NCI-H2029 treated with DMSO at 0.1 percent for 48 hours (cell line): ENCODE results near the gene RNLS.
"Not testable (repeated sequence)": the region's sequence is repeated elsewhere in the genome, so short reads cannot be mapped to it uniquely, and the experiment has no call there.

Experiments used
- DNase-seq: peaks from one replicate; lab custom pipeline; 2025; lab: John Stamatoyannopoulos, UW

Gene RNLS

GRCh38 chr10:88386821-88387773 is 196.0 kb downstream of the RNLS start:
- no peak for DNase-seq

GRCh38 chr10:88386204-88386788 is 196.8 kb downstream of the RNLS start:
- DNase-seq = no peak

- DNase-seq = no peak
Measured at GRCh38 chr10:88385601-88386203, 197.4 kb downstream of the RNLS start.

- DNase-seq = no peak
Measured at GRCh38 chr10:88383276-88383675, 199.8 kb downstream of the RNLS start.

GRCh38 chr10:88382699-88383098 is 200.4 kb downstream of the RNLS start:
- no peak for DNase-seq

GRCh38 chr10:88379575-88379974 is 203.5 kb downstream of the RNLS start:
- no peak for DNase-seq

- no peak for DNase-seq
Measured at GRCh38 chr10:88377510-88377909, 205.6 kb downstream of the RNLS start.

- DNase-seq = no peak
Measured at GRCh38 chr10:88374392-88375175, 208.5 kb downstream of the RNLS start.

- DNase-seq = no peak
Measured at GRCh38 chr10:88372881-88373592, 210.1 kb downstream of the RNLS start.

- DNase-seq = no peak
Measured at GRCh38 chr10:88372051-88372715, 210.9 kb downstream of the RNLS start.

GRCh38 chr10:88370713-88371112 is 212.4 kb downstream of the RNLS start:
- no peak for DNase-seq

GRCh38 chr10:88366772-88367171 is 216.3 kb downstream of the RNLS start:
- DNase-seq = no peak

- no peak for DNase-seq
Measured at GRCh38 chr10:88361995-88362807, 220.9 kb downstream of the RNLS start.

GRCh38 chr10:88361494-88361893 is 221.6 kb downstream of the RNLS start:
- DNase-seq = no peak

GRCh38 chr10:88355750-88356149 is 227.4 kb downstream of the RNLS start:
- not testable (repeated sequence) for DNase-seq

GRCh38 chr10:88347597-88348304 is 235.4 kb downstream of the RNLS start:
- no peak for DNase-seq

GRCh38 chr10:88347022-88347421 is 236.1 kb downstream of the RNLS start:
- DNase-seq = no peak

- DNase-seq = no peak
Measured at GRCh38 chr10:88346144-88346977, 236.8 kb downstream of the RNLS start.
